Esophagus squamous epithelium (tissue), 5 donors: Measurements from ENCODE around the gene ROS1. TPM values are rescaled to one million over a fixed set of nuclear protein-coding genes. Genes with fewer than 3 reads are reported as not detected.
"Not testable (repeated sequence)": the region's sequence is repeated elsewhere in the genome, so short reads cannot be mapped to it uniquely, and the experiment has no call there.

ENCODE experiments used
- DNase-seq: peaks from one replicate; lab custom pipeline; 2025; lab: John Stamatoyannopoulos, UW
- H3K27ac ChIP-seq, 4 donors: fragments of 200-600 bp; sonication (generic); one replicate each; pipeline ENCODE4 v1.5.1; 2016 to 2019; ENCODE audit warnings: mild to moderate bottlenecking in 1 of 4
- H3K27me3 ChIP-seq, 4 donors: fragments of 200-600 bp; sonication (generic); 1 replicate in 3 of 4; 2 replicates in 1 of 4; pipeline versions ENCODE4 v1.5.1 to v1.6.0; 2017 to 2021; ENCODE audit warnings: antibody characterized with exemption in 1 of 4
- H3K36me3 ChIP-seq, 3 donors: fragments of 200-600 bp; sonication (generic); one replicate each; pipeline ENCODE4 v1.5.1; 2016 to 2019
- H3K4me1 ChIP-seq, 3 donors: fragments of 200-600 bp; sonication (generic); one replicate each; pipeline ENCODE4 v1.5.1; 2017 to 2019
- H3K4me3 ChIP-seq, 4 donors: fragments of 200-600 bp; sonication (generic); 1 replicate in 3 of 4; 2 replicates in 1 of 4; pipeline ENCODE4 v1.5.1; 2016 to 2019; ENCODE audit warnings: mild to moderate bottlenecking in 2 of 4, moderate library complexity in 1 of 4
- H3K9me3 ChIP-seq, 3 donors: fragments of 200-600 bp; sonication (generic); one replicate each; pipeline ENCODE4 v1.5.1; 2016 to 2019
- POLR2A ChIP-seq, 4 donors: fragments of 450-650 bp; IDR thresholded peaks; one replicate each; pipeline ENCODE4 v1.6.1; 2017; ENCODE audit warnings: antibody characterized with exemption in 4 of 4, mild to moderate bottlenecking in 4 of 4, moderate library complexity in 3 of 4
- WGBS, 2 donors: methylation state at CpG; one replicate each; pipeline ENCODE4 v1.1.5; 2018; 5-methylcytosine and 5-hydroxymethylcytosine counted together
- intact Hi-C: fragments of 100-400 bp; cut with DNase I; formaldehyde crosslinking; loops from one replicate; pipeline ENCODE4 v1.15.0; 2022
- small RNA-seq, 4 donors: library from RNA; depleted of rRNA; stranded (forward); fragments of <200 nt; gene quantifications; one replicate each; pipeline ENCODE3, GENCODE V24; 2016
- total RNA-seq, 4 donors: library from RNA; depleted of rRNA; stranded (reverse); fragments of >200 nt; gene quantifications; one replicate each; pipeline ENCODE4 v1.1.0, GENCODE V29; 2016
- TF ChIP-seq, protein P1 (sequence below), 6 experiments: fragments of 450-650 bp in 4 of 6; fragments of 200-600 bp in 2 of 6; sonication (generic) in 2 of 6; IDR thresholded peaks; one replicate each; pipeline ENCODE4 v1.5.1; 2016 to 2019; ENCODE audit warnings: antibody characterized with exemption in 6 of 6, mild to moderate bottlenecking in 4 of 6, moderate library complexity in 4 of 6
- donor health status: DM: yes; HTN: yes; CAD: no.

ROS1 gene
- total RNA-seq, 4 donors from 2014 or later, result not detected

DNA sequence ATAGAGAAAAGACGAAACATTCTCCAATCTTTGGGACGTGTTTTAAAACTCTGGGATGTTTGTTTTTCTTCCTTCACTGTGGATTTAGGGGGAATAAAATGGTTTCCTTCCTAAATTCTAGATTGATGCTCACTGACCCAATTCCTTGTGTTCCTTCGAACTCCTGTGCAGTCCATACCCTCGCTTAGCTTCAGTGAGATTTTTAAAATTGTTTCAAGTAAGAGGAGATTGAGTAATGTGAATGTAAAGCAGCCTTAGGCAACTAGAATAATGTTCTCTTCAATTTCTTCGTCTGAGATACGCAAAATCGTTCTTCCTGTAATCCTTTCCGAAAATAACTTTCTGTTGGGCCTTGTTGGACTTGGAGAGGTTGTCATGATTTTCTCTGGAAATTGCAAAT is 162.9 kb downstream of the ROS1 start:
- 35 to 46% methylated on average over 8 of the region's 8 CpGs for WGBS, 2 donors
- Histone ChIP-seq H3K27me3 (peaks cover 3 to 91% (median 30%) of the 10 kb centered on the region in 4 donors), H3K27ac (no peak overlapping the region)

DNA sequence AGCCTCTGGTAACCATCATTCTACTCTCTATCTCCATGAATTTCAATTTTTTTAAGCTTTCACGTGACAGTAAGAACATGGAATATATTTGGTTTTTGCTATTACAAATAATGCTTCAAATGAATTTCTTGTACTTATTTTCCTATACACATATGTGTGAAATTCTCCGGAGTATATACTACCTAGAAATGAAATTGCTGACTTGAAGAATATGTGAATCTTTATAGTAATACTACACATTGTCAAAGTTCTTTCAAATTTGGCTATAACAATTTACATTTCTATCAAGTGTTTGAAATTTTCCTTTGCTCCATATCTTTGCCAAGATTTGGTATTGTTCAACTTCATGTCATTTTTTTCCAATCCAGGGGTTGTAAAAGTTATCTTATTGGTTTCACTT is 172.0 kb downstream of the ROS1 start:
- TF ChIP-seq POLR2A (IDR thresholded peaks at IDR 0.05), result no peak
- TF ChIP-seq, protein P1, sequence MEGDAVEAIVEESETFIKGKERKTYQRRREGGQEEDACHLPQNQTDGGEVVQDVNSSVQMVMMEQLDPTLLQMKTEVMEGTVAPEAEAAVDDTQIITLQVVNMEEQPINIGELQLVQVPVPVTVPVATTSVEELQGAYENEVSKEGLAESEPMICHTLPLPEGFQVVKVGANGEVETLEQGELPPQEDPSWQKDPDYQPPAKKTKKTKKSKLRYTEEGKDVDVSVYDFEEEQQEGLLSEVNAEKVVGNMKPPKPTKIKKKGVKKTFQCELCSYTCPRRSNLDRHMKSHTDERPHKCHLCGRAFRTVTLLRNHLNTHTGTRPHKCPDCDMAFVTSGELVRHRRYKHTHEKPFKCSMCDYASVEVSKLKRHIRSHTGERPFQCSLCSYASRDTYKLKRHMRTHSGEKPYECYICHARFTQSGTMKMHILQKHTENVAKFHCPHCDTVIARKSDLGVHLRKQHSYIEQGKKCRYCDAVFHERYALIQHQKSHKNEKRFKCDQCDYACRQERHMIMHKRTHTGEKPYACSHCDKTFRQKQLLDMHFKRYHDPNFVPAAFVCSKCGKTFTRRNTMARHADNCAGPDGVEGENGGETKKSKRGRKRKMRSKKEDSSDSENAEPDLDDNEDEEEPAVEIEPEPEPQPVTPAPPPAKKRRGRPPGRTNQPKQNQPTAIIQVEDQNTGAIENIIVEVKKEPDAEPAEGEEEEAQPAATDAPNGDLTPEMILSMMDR (IDR thresholded peaks at IDR 0.05), result no peak
- no peaks in the 10 kb centered on the region for H3K4me1 ChIP-seq
- no peak overlapping the region for H3K27ac ChIP-seq
- no peak overlapping the region for H3K4me3 ChIP-seq
- WGBS, 2 donors, result 76 to 77% methylated on average over 2 of the region's 2 CpGs
- no peak for DNase-seq
- intact Hi-C loops, result no loop called here
- no peaks in the 10 kb centered on the region for H3K36me3 ChIP-seq
- no peaks in the 10 kb centered on the region for H3K9me3 ChIP-seq
- peaks cover 0 to 9% (median 0%) of the 10 kb centered on the region in 4 donors for H3K27me3 ChIP-seq

More for the DNA sequence above, 162.9 kb downstream of the ROS1 start:
- intact Hi-C loops, result no loop called here
- DNase-seq, result no peak
- H3K9me3 ChIP-seq, result no peaks in the 10 kb centered on the region
- peaks cover 13 to 27% (median 22%) of the 10 kb centered on the region in 3 donors for H3K4me1 ChIP-seq
- no peak overlapping the region for H3K4me3 ChIP-seq
- H3K36me3 ChIP-seq, result no peaks in the 10 kb centered on the region
- TF ChIP-seq, protein P1 (IDR thresholded peaks at IDR 0.05), result no peak
- TF ChIP-seq POLR2A (IDR thresholded peaks at IDR 0.05), result no peak

DNA sequence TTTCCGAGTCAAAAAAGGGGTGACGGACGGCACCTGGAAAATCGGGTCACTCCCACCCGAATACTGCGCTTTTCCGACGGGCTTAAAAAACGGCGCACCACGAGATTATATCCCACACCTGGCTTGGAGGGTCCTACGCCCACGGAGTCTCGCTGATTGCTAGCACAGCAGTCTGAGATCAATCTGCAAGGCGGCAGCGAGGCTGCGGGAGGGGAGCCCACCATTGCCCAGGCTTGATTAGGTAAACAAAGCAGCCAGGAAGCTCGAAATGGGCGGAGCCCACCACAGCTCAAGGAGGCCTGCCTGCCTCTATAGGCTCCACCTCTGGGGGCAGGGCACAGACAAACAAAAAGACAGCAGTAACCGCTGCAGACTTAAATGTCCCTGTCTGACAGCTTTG is 180.8 kb downstream of the ROS1 start:
- H3K36me3 ChIP-seq, H3K9me3 ChIP-seq, intact Hi-C loops, H3K27me3 ChIP-seq, DNase-seq, H3K4me3 ChIP-seq, H3K4me1 ChIP-seq, H3K27ac ChIP-seq: not testable (repeated sequence)
- 91% methylated on average over 12 of the region's 20 CpGs; no CpG with 5 or more reads in 1 of the 2 donors for WGBS, 2 donors

DNA sequence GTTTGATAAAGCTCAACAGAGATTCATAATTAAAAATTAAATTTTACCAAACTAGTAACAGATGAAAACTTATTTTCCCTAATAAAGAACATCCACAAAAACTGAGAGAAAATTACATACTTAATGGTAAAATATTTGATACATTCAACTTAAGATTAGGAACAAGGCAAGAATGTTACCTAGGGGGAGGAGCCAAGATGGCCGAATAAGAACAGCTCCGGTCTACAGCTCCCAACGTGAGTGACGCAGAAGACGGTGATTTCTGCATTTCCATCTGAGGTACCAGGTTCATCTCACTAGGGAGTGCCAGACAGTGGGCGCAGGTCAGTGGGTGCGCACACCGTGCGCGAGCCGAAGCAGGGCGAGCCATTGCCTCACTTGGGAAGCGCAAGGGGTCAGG is 181.2 kb downstream of the ROS1 start:
- intact Hi-C loops, H3K4me1 ChIP-seq, H3K27ac ChIP-seq, H3K36me3 ChIP-seq, H3K4me3 ChIP-seq, DNase-seq, H3K9me3 ChIP-seq, H3K27me3 ChIP-seq: not testable (repeated sequence)
- WGBS, 2 donors, result 64 to 66% methylated on average over 11 to 12 of the region's 13 CpGs

Small RNA genes within 50 kb of the gene (small RNA-seq; reads per million reads assigned to genes)
- 0 reads per million in 4 donors for gene RN7SKP18
- 0 reads per million in 4 donors for gene RNU6-253P

Other genes starting within 250 kb of the ROS1 start
- gene VGLL2, start 160.4 kb downstream of the ROS1 start, total RNA-seq, result not detected
- 10 to 100 TPM in 2 of 4 donors, 1 to 10 TPM in 2; 6.7 to 19.1 (median 10.8) TPM for gene DCBLD1, start 56.7 kb upstream of the ROS1 start, total RNA-seq
- gene GOPC, start 176.6 kb upstream of the ROS1 start, total RNA-seq, result 10 to 100 TPM; 11.0 to 22.9 (median 16.7) TPM
- gene NUS1, start 249.5 kb upstream of the ROS1 start, total RNA-seq, result 10 to 100 TPM; 10.4 to 29.3 (median 17.3) TPM